Activated CD8-positive, alpha-beta memory T cell treated with anti-CD3 and anti-CD28 coated beads, Interleukin-2, amount 50 U/mL, for 1 hour (primary cell): ENCODE measurements around the gene OR52N2.

Experiments used
- DNase-seq: peaks from one replicate; pipeline ENCODE4 v3.0.0-alpha.2; 2020; ENCODE audit errors: extremely low read depth

OR52N2 gene

GRCh38 chr11:5808500-5809121, at the start of gene OR52N2:
Gene OR52N2, plus strand, starts transcription at chr11:5808924. Its CDS starts 11,412 bp downstream, at chr11:5820336.
- DNase-seq, result peak; percentile 18

- DNase-seq, result no peak
Observed at GRCh38 chr11:5767056-5767455, 41.7 kb upstream of the OR52N2 start.

GRCh38 chr11:5783255-5783654, 25.5 kb upstream of the OR52N2 start, which contains the start of gene OR52N5:
Gene OR52N5, minus strand, starts transcription at chr11:5783355. Its CDS starts 4,721 bp downstream, at chr11:5778634.
- DNase-seq, result no peak

GRCh38 chr11:5791165-5791564, 17.6 kb upstream of the OR52N2 start, which contains the start of gene OR52N1:
Gene OR52N1, minus strand, starts transcription at chr11:5791265. Its CDS starts 2,449 bp downstream, at chr11:5788816.
- no peak for DNase-seq

- no peak for DNase-seq
Observed at GRCh38 chr11:5796541-5796940, 12.2 kb upstream of the OR52N2 start.

- DNase-seq, result no peak
Observed at GRCh38 chr11:5803982-5804381, 4.7 kb upstream of the OR52N2 start.

GRCh38 chr11:5807580-5807979, 1.1 kb upstream of the OR52N2 start:
- DNase-seq, result no peak

GRCh38 chr11:5809122-5809519, 397 bp downstream of the OR52N2 start:
- DNase-seq, result no peak

- DNase-seq, result no peak
Observed at GRCh38 chr11:5809905-5810795, 1.4 kb downstream of the OR52N2 start.

- DNase-seq, result no peak
Observed at GRCh38 chr11:5815534-5815933, 6.8 kb downstream of the OR52N2 start.

GRCh38 chr11:5818245-5818886, 9.6 kb downstream of the OR52N2 start:
- no peak for DNase-seq

GRCh38 chr11:5831196-5831829, 22.6 kb downstream of the OR52N2 start:
- DNase-seq, result no peak

GRCh38 chr11:5833446-5833845, 24.7 kb downstream of the OR52N2 start:
- no peak for DNase-seq

- no peak for DNase-seq
Observed at GRCh38 chr11:5837695-5838094, 29.0 kb downstream of the OR52N2 start.

- DNase-seq, result no peak
Observed at GRCh38 chr11:5841797-5842196, 33.1 kb downstream of the OR52N2 start, which contains the start of gene OR52E6. Gene OR52E6, minus strand, starts transcription at chr11:5841897. Its CDS starts 0 bp downstream, at chr11:5841897.

- DNase-seq, result no peak
Observed at GRCh38 chr11:5846701-5847100, 38.0 kb downstream of the OR52N2 start.

- DNase-seq, result no peak
Observed at GRCh38 chr11:5847711-5848110, 39.0 kb downstream of the OR52N2 start.

- DNase-seq, result no peak
Observed at GRCh38 chr11:5851002-5851401, 42.3 kb downstream of the OR52N2 start.

- no peak for DNase-seq
Observed at GRCh38 chr11:5857590-5857989, 48.9 kb downstream of the OR52N2 start, which contains the start of gene OR52E8. Gene OR52E8, minus strand, starts transcription at chr11:5857690. Its CDS starts 0 bp downstream, at chr11:5857690.

- no peak for DNase-seq
Observed at GRCh38 chr11:5865826-5866225, 57.1 kb downstream of the OR52N2 start.
